ENCODE data around the gene NELFCD.

NELFCD gene

GRCh38 chr20:58996226-58996611 is 15.2 kb downstream of the NELFCD start:
- no peak for DNase-seq (ENCODE audit: low read depth, low spot score)
- no peak overlapping the region for H3K4me3 ChIP-seq (ENCODE audit: low read depth, low read length)
- no peak for TF ChIP-seq CTCF (IDR thresholded peaks at IDR 0.05; ENCODE audit: insufficient read depth, low read length, missing control alignments)
- POLR2A ChIA-PET, result interaction anchor here (0.7 kb wide), 1 partner anchor 17 kb away, joined by 3 read pairs; no protein-coding TSS in a partner anchor
- CTCF ChIA-PET, result no interaction called here

- DNase-seq (ENCODE audit: low read depth, low spot score), result no peak
- no peak for TF ChIP-seq CTCF (IDR thresholded peaks at IDR 0.05; ENCODE audit: insufficient read depth, low read length, missing control alignments)
- CTCF ChIA-PET, result interaction anchor here (0.8 kb wide), 1 partner anchor 127 kb away, joined by 4 read pairs; no protein-coding TSS in a partner anchor
- POLR2A ChIA-PET, result interaction anchor here (0.7 kb wide), 1 partner anchor 16 kb away, joined by 3 read pairs; no protein-coding TSS in a partner anchor
- no peak overlapping the region for H3K4me3 ChIP-seq (ENCODE audit: low read depth, low read length)
These were observed 16.2 kb downstream of the NELFCD start for GRCh38 chr20:58997141-58997770.

GRCh38 chr20:58998656-58999055 is 17.6 kb downstream of the NELFCD start:
- POLR2A ChIA-PET, result interaction anchor here (0.6 kb wide), 1 partner anchor 16 kb away, joined by 3 read pairs; no protein-coding TSS in a partner anchor
- DNase-seq (ENCODE audit: low read depth, low spot score), result no peak
- CTCF ChIA-PET, result no interaction called here
- no peak for TF ChIP-seq CTCF (IDR thresholded peaks at IDR 0.05; ENCODE audit: insufficient read depth, low read length, missing control alignments)
- no peak overlapping the region for H3K4me3 ChIP-seq (ENCODE audit: low read depth, low read length)

- POLR2A ChIA-PET, result no interaction called here
- H3K4me3 ChIP-seq (ENCODE audit: low read depth, low read length), result no peak overlapping the region
- DNase-seq (ENCODE audit: low read depth, low spot score), result no peak
- CTCF ChIA-PET, result interaction anchor here (1.3 kb wide), 1 partner anchor 12 kb away, joined by 4 read pairs; no protein-coding TSS in a partner anchor
- no peak for TF ChIP-seq CTCF (IDR thresholded peaks at IDR 0.05; ENCODE audit: insufficient read depth, low read length, missing control alignments)
These were observed 19.3 kb downstream of the NELFCD start for GRCh38 chr20:59000326-59000725.

- TF ChIP-seq CTCF (IDR thresholded peaks at IDR 0.05; ENCODE audit: insufficient read depth, low read length, missing control alignments), result no peak
- ChIA-PET POLR2A (no interaction called here), CTCF (no interaction called here)
- no peak for DNase-seq (ENCODE audit: low read depth, low spot score)
- H3K4me3 ChIP-seq (ENCODE audit: low read depth, low read length), result no peak overlapping the region
These were observed 20.0 kb downstream of the NELFCD start for GRCh38 chr20:59001068-59001448.

- TF ChIP-seq CTCF (IDR thresholded peaks at IDR 0.05; ENCODE audit: insufficient read depth, low read length, missing control alignments), result no peak
- ChIA-PET POLR2A (no interaction called here), CTCF (no interaction called here)
- DNase-seq (ENCODE audit: low read depth, low spot score), result no peak
- no peak overlapping the region for H3K4me3 ChIP-seq (ENCODE audit: low read depth, low read length)
These were observed 20.6 kb downstream of the NELFCD start for GRCh38 chr20:59001449-59002171.
